HepG2 (cell line): ENCODE data around the gene RAD51D. TPM values are rescaled to one million over a fixed set of nuclear protein-coding genes. Genes with fewer than 3 reads are reported as not detected.

Experiments used
- AHR ChIP-seq: IDR thresholded peaks from 2 replicates; pipeline ENCODE4 v1.6.1; 2018; ENCODE audit warnings: missing genetic modification reagents, missing compliant biosample characterization
- ARID3A ChIP-seq: IDR thresholded peaks from 2 replicates; pipeline ENCODE4 v1.6.1; 2012; ENCODE audit warnings: low read depth, low read length, improper control_type of control experiment
- EED ChIP-seq: sonication (generic); formaldehyde crosslinking; IDR thresholded peaks from 2 replicates; pipeline ENCODE4 v1.5.0; 2020; ENCODE audit warnings: mild to moderate bottlenecking, missing genetic modification reagents
- FOXK1 ChIP-seq: sonication (generic); formaldehyde crosslinking; IDR thresholded peaks from 2 replicates; pipeline ENCODE4 v1.4.0; 2020; ENCODE audit warnings: low read depth, missing genetic modification reagents, borderline replicate concordance
- IRF1 ChIP-seq: sonication (generic); formaldehyde crosslinking; IDR thresholded peaks from 2 replicates; pipeline ENCODE4 v1.4.0; 2020; ENCODE audit warnings: low read depth, mild to moderate bottlenecking, missing genetic modification reagents
- MXI1 ChIP-seq: IDR thresholded peaks from 3 replicates; pipeline ENCODE4 v1.6.1; 2012; ENCODE audit warnings: low read depth, low read length, inconsistent platforms, borderline replicate concordance
- PHB2 ChIP-seq: fragments of 450-650 bp; IDR thresholded peaks from 2 replicates; pipeline ENCODE4 v1.6.1; 2018; ENCODE audit not compliant: partially characterized antibody
- RBFOX2 ChIP-seq: fragments of 200-400 bp; formaldehyde crosslinking; IDR thresholded peaks from 2 replicates; pipeline ENCODE4 v1.6.1; 2017; ENCODE audit warnings: low read depth, mild to moderate bottlenecking, low read length
- SALL1 ChIP-seq: sonication (generic); formaldehyde crosslinking; IDR thresholded peaks from 2 replicates; pipeline ENCODE4 v1.8.0; 2022; ENCODE audit warnings: mild to moderate bottlenecking, missing genetic modification reagents
- SAP130 ChIP-seq: IDR thresholded peaks from 2 replicates; pipeline ENCODE4 v1.6.1; 2016; ENCODE audit warnings: low read depth
- SP2 ChIP-seq: sonication (generic); formaldehyde crosslinking; IDR thresholded peaks from 2 replicates; pipeline ENCODE4 v1.5.1; 2020; ENCODE audit warnings: mild to moderate bottlenecking, missing genetic modification reagents
- ZBTB3 ChIP-seq: sonication (generic); formaldehyde crosslinking; IDR thresholded peaks from 2 replicates; pipeline ENCODE4 v1.4.0; 2020; ENCODE audit warnings: low read depth, mild to moderate bottlenecking, moderate library complexity, missing genetic modification reagents, borderline replicate concordance
- ZKSCAN5 ChIP-seq: sonication (generic); formaldehyde crosslinking; IDR thresholded peaks from 2 replicates; pipeline ENCODE4 v1.5.1; 2020; ENCODE audit warnings: mild to moderate bottlenecking, missing genetic modification reagents
- ZKSCAN8 ChIP-seq: IDR thresholded peaks from 2 replicates; pipeline ENCODE4 v1.6.1; 2016; ENCODE audit warnings: borderline replicate concordance, missing genetic modification reagents, missing compliant biosample characterization
- ZNF749 ChIP-seq: sonication (generic); formaldehyde crosslinking; IDR thresholded peaks from 2 replicates; pipeline ENCODE4 v1.8.0; 2022; ENCODE audit warnings: mild to moderate bottlenecking, missing genetic modification reagents, moderate library complexity, borderline replicate concordance
- ZNF790 ChIP-seq: sonication (generic); formaldehyde crosslinking; IDR thresholded peaks from 2 replicates; pipeline ENCODE4 v1.8.0; 2022; ENCODE audit warnings: missing genetic modification reagents, mild to moderate bottlenecking, borderline replicate concordance
- ZSCAN25 ChIP-seq: sonication (generic); formaldehyde crosslinking; IDR thresholded peaks from 2 replicates; pipeline ENCODE4 v1.8.0; 2022; ENCODE audit warnings: mild to moderate bottlenecking, missing genetic modification reagents
- polyA plus RNA-seq, 8 experiments: library from polyadenylated mRNA; depleted of rRNA in 3 of 8; stranded (reverse) in 7 of 8; unstranded in 1 of 8; fragments of >200 nt; fragmentation: Illumina TruSeq in 4 of 8; extraction: Trizol in 4 of 8; gene quantifications; 2 replicates each; pipeline versions ENCODE4 v1.2.1 to v1.2.3, GENCODE V29; 2011 to 2016; ENCODE audit warnings: low read depth in 4 of 8, missing spikeins in 1 of 8, mixed read lengths in 1 of 8; ENCODE audit not compliant: insufficient read depth in 1 of 8
- total RNA-seq, 5 experiments: library from RNA; depleted of rRNA; stranded (reverse); fragments of >200 nt; fragmentation: Illumina TruSeq; extraction: Trizol; gene quantifications; 2 replicates each; pipeline ENCODE4 v1.2.3, GENCODE V29; 2016; ENCODE audit warnings: low read depth in 1 of 5
- TF ChIP-seq, protein P1 (sequence below), 2 experiments: fragments of 450-650 bp in 1 of 2; sonication (generic) in 1 of 2; formaldehyde crosslinking in 1 of 2; IDR thresholded peaks; 2 replicates each; pipeline versions ENCODE4 v1.6.1 to v1.8.0; 2016 to 2022; ENCODE audit warnings: antibody characterized with exemption in 1 of 2, mild to moderate bottlenecking in 1 of 2, missing genetic modification reagents in 1 of 2

Gene RAD51D
- total and polyA plus RNA-seq, 2 of the 13 experiments (the other 11 are each of a cell fraction or from before 2014, with no cell fraction given) = 6.7 to 13.1 TPM

- TF ChIP-seq, protein P1, sequence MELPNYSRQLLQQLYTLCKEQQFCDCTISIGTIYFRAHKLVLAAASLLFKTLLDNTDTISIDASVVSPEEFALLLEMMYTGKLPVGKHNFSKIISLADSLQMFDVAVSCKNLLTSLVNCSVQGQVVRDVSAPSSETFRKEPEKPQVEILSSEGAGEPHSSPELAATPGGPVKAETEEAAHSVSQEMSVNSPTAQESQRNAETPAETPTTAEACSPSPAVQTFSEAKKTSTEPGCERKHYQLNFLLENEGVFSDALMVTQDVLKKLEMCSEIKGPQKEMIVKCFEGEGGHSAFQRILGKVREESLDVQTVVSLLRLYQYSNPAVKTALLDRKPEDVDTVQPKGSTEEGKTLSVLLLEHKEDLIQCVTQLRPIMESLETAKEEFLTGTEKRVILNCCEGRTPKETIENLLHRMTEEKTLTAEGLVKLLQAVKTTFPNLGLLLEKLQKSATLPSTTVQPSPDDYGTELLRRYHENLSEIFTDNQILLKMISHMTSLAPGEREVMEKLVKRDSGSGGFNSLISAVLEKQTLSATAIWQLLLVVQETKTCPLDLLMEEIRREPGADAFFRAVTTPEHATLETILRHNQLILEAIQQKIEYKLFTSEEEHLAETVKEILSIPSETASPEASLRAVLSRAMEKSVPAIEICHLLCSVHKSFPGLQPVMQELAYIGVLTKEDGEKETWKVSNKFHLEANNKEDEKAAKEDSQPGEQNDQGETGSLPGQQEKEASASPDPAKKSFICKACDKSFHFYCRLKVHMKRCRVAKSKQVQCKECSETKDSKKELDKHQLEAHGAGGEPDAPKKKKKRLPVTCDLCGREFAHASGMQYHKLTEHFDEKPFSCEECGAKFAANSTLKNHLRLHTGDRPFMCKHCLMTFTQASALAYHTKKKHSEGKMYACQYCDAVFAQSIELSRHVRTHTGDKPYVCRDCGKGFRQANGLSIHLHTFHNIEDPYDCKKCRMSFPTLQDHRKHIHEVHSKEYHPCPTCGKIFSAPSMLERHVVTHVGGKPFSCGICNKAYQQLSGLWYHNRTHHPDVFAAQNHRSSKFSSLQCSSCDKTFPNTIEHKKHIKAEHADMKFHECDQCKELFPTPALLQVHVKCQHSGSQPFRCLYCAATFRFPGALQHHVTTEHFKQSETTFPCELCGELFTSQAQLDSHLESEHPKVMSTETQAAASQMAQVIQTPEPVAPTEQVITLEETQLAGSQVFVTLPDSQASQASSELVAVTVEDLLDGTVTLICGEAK (IDR thresholded peaks at IDR 0.05) = no peak
- TF ChIP-seq, protein P1 (CRISPR knock-in tag; IDR thresholded peaks at IDR 0.05) = peak; percentile 66; the same call in 1 of the 2 replicates
- TF ChIP-seq EED (peak; percentile 73), FOXK1 (CRISPR knock-in tag) (no peak), RBFOX2 (peak; percentile 77), ZKSCAN8 (CRISPR knock-in tag) (no peak), ZNF749 (peak; percentile 21; the same call in 1 of the 2 replicates), SAP130 (peak; percentile 86), ZKSCAN5 (CRISPR knock-in tag) (no peak), ZSCAN25 (CRISPR knock-in tag) (no peak), SP2 (no peak), AHR (no peak), PHB2 (no peak), IRF1 (CRISPR knock-in tag) (no peak), SALL1 (peak; percentile 52; the same call in 1 of the 2 replicates), ZBTB3 (CRISPR knock-in tag) (no peak), ZNF790 (CRISPR knock-in tag) (peak; percentile 69; the same call in 1 of the 2 replicates), MXI1 (peak; percentile 70; the same call in 1 of the 3 replicates), ARID3A (no peak)
These were observed at the start of gene RAD51D (continued) for GRCh38 chr17:35119370-35120165.
